CD4-positive, alpha-beta memory T cell (primary cell): ENCODE measurements around the gene BPIFB4. TPM values are rescaled to one million over a fixed set of nuclear protein-coding genes. Genes with fewer than 3 reads are reported as not detected.
A peak's percentile ranks its signal among the peaks of the same experiment; 100 is the strongest.

ENCODE experiments used
- CTCF ChIA-PET: fragments of 350-600 bp; sonication (Branson Sonifier 250); formaldehyde crosslinking; loops from one replicate; lab custom pipeline; 2021; ENCODE audit warnings: inconsistent platforms; ENCODE audit not compliant: partially characterized antibody; lab: Charles Lee
- POLR2A ChIA-PET: fragments of 350-600 bp; sonication (Branson Sonifier 250); formaldehyde crosslinking; loops from one replicate; lab custom pipeline; 2021; ENCODE audit not compliant: partially characterized antibody; lab: Charles Lee
- DNase-seq, 5 donors: peaks; one replicate each; pipeline versions ENCODE4 v3.0.0 to v3.0.0-alpha.2; 2020 to 2022; ENCODE audit warnings: mixed read lengths in 1 of 5
- H3K27ac ChIP-seq: one replicate; pipeline ENCODE4 v1.7.0; 2013; ENCODE audit warnings: low read depth, low read length
- H3K27me3 ChIP-seq: 2 replicates; pipeline ENCODE4 v1.7.0; 2013; ENCODE audit warnings: mild to moderate bottlenecking, low read length, moderate library complexity; ENCODE audit not compliant: insufficient read depth
- H3K36me3 ChIP-seq: 2 replicates; pipeline ENCODE4 v1.7.0; 2013; ENCODE audit warnings: mild to moderate bottlenecking, low read length, moderate library complexity; ENCODE audit not compliant: insufficient read depth
- H3K4me1 ChIP-seq: 2 replicates; pipeline ENCODE4 v1.7.0; 2013; ENCODE audit warnings: mild to moderate bottlenecking, low read length, moderate library complexity; ENCODE audit not compliant: insufficient read depth
- H3K4me3 ChIP-seq, 2 donors: one replicate each; pipeline ENCODE4 v1.7.0; 2013; ENCODE audit warnings: low read length in 2 of 2, mild to moderate bottlenecking in 1 of 2
- H3K9me3 ChIP-seq, 2 donors: one replicate each; pipeline ENCODE4 v1.7.0; 2013; ENCODE audit warnings: low read length in 2 of 2, control low read depth in 1 of 2; ENCODE audit not compliant: control insufficient read depth in 1 of 2
- H3K27ac Mint-ChIP-seq, 7 donors: one replicate each; pipeline ENCODE4 v1.8.0; 2020 to 2021; ENCODE audit warnings: mixed read lengths in 7 of 7, mild to moderate bottlenecking in 6 of 7, inconsistent platforms in 3 of 7, moderate library complexity in 3 of 7
- H3K27me3 Mint-ChIP-seq, 2 donors: one replicate each; pipeline ENCODE4 v1.8.0; 2020 to 2021; ENCODE audit warnings: mixed read lengths in 2 of 2
- H3K36me3 Mint-ChIP-seq, 2 donors: one replicate each; pipeline ENCODE4 v1.8.0; 2020 to 2021; ENCODE audit warnings: mixed read lengths in 2 of 2, inconsistent platforms in 1 of 2, mild to moderate bottlenecking in 1 of 2
- H3K4me1 Mint-ChIP-seq, 4 donors: one replicate each; pipeline ENCODE4 v1.8.0; 2020 to 2021; ENCODE audit warnings: mixed read lengths in 4 of 4, mild to moderate bottlenecking in 1 of 4
- H3K4me3 Mint-ChIP-seq, 8 donors: one replicate each; pipeline ENCODE4 v1.8.0; 2020 to 2021; ENCODE audit warnings: mixed read lengths in 8 of 8, mild to moderate bottlenecking in 7 of 8, moderate library complexity in 6 of 8, inconsistent platforms in 3 of 8
- H3K9me3 Mint-ChIP-seq, 8 donors: one replicate each; pipeline ENCODE4 v1.8.0; 2020 to 2021; ENCODE audit warnings: mixed read lengths in 8 of 8, mild to moderate bottlenecking in 5 of 8, inconsistent platforms in 3 of 8, moderate library complexity in 1 of 8
- intact Hi-C: fragments of 100-400 bp; cut with micrococcal nuclease; formaldehyde crosslinking; loops from one replicate; pipeline ENCODE4 v1.15.1; 2023
- polyA plus RNA-seq, 2 donors: library from polyadenylated mRNA; unstranded; fragments of 300-500 nt; fragmentation: Illumina TruSeq; gene quantifications; one replicate each; pipeline ENCODE4 v1.2.3, GENCODE V29; 2021
- total RNA-seq, 2 experiments: library from RNA; stranded (reverse); gene quantifications; one replicate each; pipeline ENCODE4 v1.2.3, GENCODE V29; 2021

BPIFB4 gene
- total and polyA plus RNA-seq, 4 experiments from 2014 or later, result not detected

GRCh38 chr20:33147299-33147698, 67.9 kb downstream of the BPIFB4 start:
- no peak for DNase-seq
- Mint-ChIP-seq H3K27ac (peak overlapping the region in 1 of 7 donors; percentile 40), H3K36me3 (no peaks in the 10 kb centered on the region), H3K27me3 (peaks cover 17 to 20% of the 10 kb centered on the region in 2 donors), H3K9me3 (peaks cover 0 to 4% (median 0%) of the 10 kb centered on the region in 8 donors), H3K4me1 (no peaks in the 10 kb centered on the region), H3K4me3 (no peak overlapping the region)
- H3K27ac ChIP-seq, result no peak overlapping the region
- ChIA-PET CTCF (no interaction called here), POLR2A (no interaction called here)
- no peak overlapping the region for H3K4me3 ChIP-seq
- no peaks in the 10 kb centered on the region for H3K4me1 ChIP-seq
- no peaks in the 10 kb centered on the region for H3K36me3 ChIP-seq
- no peaks in the 10 kb centered on the region for H3K9me3 ChIP-seq
- peaks cover 9% of the 10 kb centered on the region for H3K27me3 ChIP-seq
- intact Hi-C loops, result no loop called here

GRCh38 chr20:33148040-33148439, 68.6 kb downstream of the BPIFB4 start:
- H3K4me3 ChIP-seq, result no peak overlapping the region
- H3K9me3 Mint-ChIP-seq, result peaks cover 0 to 4% (median 0%) of the 10 kb centered on the region in 8 donors
- H3K4me3 Mint-ChIP-seq, result no peak overlapping the region
- H3K27me3 ChIP-seq, result peaks cover 9% of the 10 kb centered on the region
- no peaks in the 10 kb centered on the region for H3K4me1 ChIP-seq
- DNase-seq, result no peak
- intact Hi-C loops, result no loop called here
- no peaks in the 10 kb centered on the region for H3K9me3 ChIP-seq
- no peaks in the 10 kb centered on the region for H3K36me3 Mint-ChIP-seq
- ChIA-PET POLR2A (no interaction called here), CTCF (no interaction called here)
- peaks cover 17 to 23% of the 10 kb centered on the region in 2 donors for H3K27me3 Mint-ChIP-seq
- H3K36me3 ChIP-seq, result no peaks in the 10 kb centered on the region
- no peak overlapping the region for H3K27ac Mint-ChIP-seq
- H3K4me1 Mint-ChIP-seq, result no peaks in the 10 kb centered on the region
- no peak overlapping the region for H3K27ac ChIP-seq

DNA sequence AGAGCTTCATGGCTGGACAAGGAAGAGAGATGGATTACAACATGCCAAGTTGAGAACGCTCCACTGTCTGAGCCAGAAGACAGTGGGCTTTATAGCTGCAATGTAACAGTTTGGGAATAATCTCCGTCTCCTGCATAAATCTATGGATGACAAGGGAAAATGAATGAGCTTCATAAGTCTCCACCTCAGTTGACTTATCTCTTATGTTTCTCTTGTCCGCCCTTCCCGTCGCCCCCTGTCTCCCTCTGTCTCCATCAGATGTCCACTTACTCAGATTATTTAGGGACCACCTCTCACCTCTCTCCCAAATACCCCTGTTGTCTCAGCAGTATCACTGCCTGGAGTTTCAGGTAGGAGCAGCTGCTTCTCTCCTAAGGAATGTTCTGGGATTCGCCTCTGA, 74.8 kb downstream of the BPIFB4 start:
- Histone ChIP-seq H3K9me3 (no peaks in the 10 kb centered on the region), H3K4me1 (no peaks in the 10 kb centered on the region), H3K4me3 (no peak overlapping the region), H3K27ac (no peak overlapping the region), H3K27me3 (peaks cover 3% of the 10 kb centered on the region), H3K36me3 (no peaks in the 10 kb centered on the region)
- CTCF ChIA-PET, result no interaction called here
- H3K27me3 Mint-ChIP-seq, result peaks cover 10 to 34% of the 10 kb centered on the region in 2 donors
- H3K36me3 Mint-ChIP-seq, result no peaks in the 10 kb centered on the region
- no peaks in the 10 kb centered on the region for H3K4me1 Mint-ChIP-seq
- no peak overlapping the region for H3K27ac Mint-ChIP-seq
- DNase-seq, result no peak
- no peak overlapping the region for H3K4me3 Mint-ChIP-seq
- no peaks in the 10 kb centered on the region for H3K9me3 Mint-ChIP-seq
- intact Hi-C loops, result no loop called here
- POLR2A ChIA-PET, result no interaction called here

GRCh38 chr20:33158637-33159385, 79.4 kb downstream of the BPIFB4 start:
- intact Hi-C loops, result no loop called here
- no peaks in the 10 kb centered on the region for H3K9me3 Mint-ChIP-seq
- Histone ChIP-seq H3K4me3 (no peak overlapping the region), H3K27ac (no peak overlapping the region), H3K27me3 (no peaks in the 10 kb centered on the region), H3K9me3 (no peaks in the 10 kb centered on the region), H3K4me1 (no peaks in the 10 kb centered on the region), H3K36me3 (no peaks in the 10 kb centered on the region)
- CTCF ChIA-PET, result no interaction called here
- no peaks in the 10 kb centered on the region for H3K4me1 Mint-ChIP-seq
- peaks cover 6 to 16% of the 10 kb centered on the region in 2 donors for H3K27me3 Mint-ChIP-seq
- no peak for DNase-seq
- H3K27ac Mint-ChIP-seq, result no peak overlapping the region
- no peaks in the 10 kb centered on the region for H3K36me3 Mint-ChIP-seq
- POLR2A ChIA-PET, result no interaction called here
- no peak overlapping the region for H3K4me3 Mint-ChIP-seq

- Mint-ChIP-seq H3K4me3 (no peak overlapping the region), H3K27me3 (peaks cover 6 to 9% of the 10 kb centered on the region in 2 donors), H3K36me3 (no peaks in the 10 kb centered on the region), H3K4me1 (no peaks in the 10 kb centered on the region), H3K9me3 (no peaks in the 10 kb centered on the region), H3K27ac (no peak overlapping the region)
- H3K36me3 ChIP-seq, result no peaks in the 10 kb centered on the region
- H3K27ac ChIP-seq, result no peak overlapping the region
- intact Hi-C loops, result no loop called here
- no peaks in the 10 kb centered on the region for H3K27me3 ChIP-seq
- no peak for DNase-seq
- POLR2A ChIA-PET, result no interaction called here
- H3K9me3 ChIP-seq, result no peaks in the 10 kb centered on the region
- H3K4me3 ChIP-seq, result no peak overlapping the region
- no peaks in the 10 kb centered on the region for H3K4me1 ChIP-seq
- CTCF ChIA-PET, result no interaction called here
Measured at GRCh38 chr20:33159713-33160112, 80.3 kb downstream of the BPIFB4 start.

- no peak overlapping the region for H3K4me3 ChIP-seq
- H3K27ac Mint-ChIP-seq, result no peak overlapping the region
- H3K4me3 Mint-ChIP-seq, result no peak overlapping the region
- intact Hi-C loops, result no loop called here
- H3K36me3 ChIP-seq, result no peaks in the 10 kb centered on the region
- H3K27ac ChIP-seq, result no peak overlapping the region
- ChIA-PET POLR2A (no interaction called here), CTCF (no interaction called here)
- no peaks in the 10 kb centered on the region for H3K27me3 ChIP-seq
- no peaks in the 10 kb centered on the region for H3K36me3 Mint-ChIP-seq
- no peaks in the 10 kb centered on the region for H3K4me1 ChIP-seq
- no peaks in the 10 kb centered on the region for H3K4me1 Mint-ChIP-seq
- no peaks in the 10 kb centered on the region for H3K9me3 Mint-ChIP-seq
- H3K27me3 Mint-ChIP-seq, result peaks cover 5 to 6% of the 10 kb centered on the region in 2 donors
- H3K9me3 ChIP-seq, result no peaks in the 10 kb centered on the region
- no peak for DNase-seq
Measured at GRCh38 chr20:33160681-33161080, 81.2 kb downstream of the BPIFB4 start.
